RWPE2 (cell line): Measurements from ENCODE around the gene CDH26.

ENCODE experiments used
- ATAC-seq: fragments of 200-7000 bp; cut with Tn5 transposase; 3 replicates; pipeline ENCODE4 v1.9.1; 2021; ENCODE audit warnings: low read depth
- DNase-seq: peaks from one replicate; pipeline ENCODE4 v3.0.0-alpha.2; 2020; ENCODE audit warnings: low spot score
- H3K27ac ChIP-seq: fragments of 450-650 bp; 2 replicates; pipeline ENCODE4 v1.5.1; 2017; ENCODE audit warnings: mild to moderate bottlenecking; ENCODE audit not compliant: poor library complexity, severe bottlenecking
- H3K27me3 ChIP-seq: fragments of 250-450 bp; sonication (Bioruptor Pico); 2 replicates; pipeline ENCODE4 v1.5.1; 2021; ENCODE audit warnings: mild to moderate bottlenecking, moderate library complexity; ENCODE audit not compliant: insufficient read depth, poor library complexity, severe bottlenecking
- H3K36me3 ChIP-seq: fragments of 250-450 bp; sonication (Bioruptor Pico); 2 replicates; pipeline ENCODE4 v1.5.1; 2020; ENCODE audit warnings: low read depth, mild to moderate bottlenecking, moderate library complexity
- H3K4me1 ChIP-seq: fragments of 250-450 bp; sonication (Bioruptor Pico); 2 replicates; pipeline ENCODE4 v1.5.1; 2021; ENCODE audit warnings: mild to moderate bottlenecking, moderate library complexity; ENCODE audit not compliant: insufficient read depth, poor library complexity, severe bottlenecking
- H3K4me3 ChIP-seq: fragments of 250-450 bp; sonication (Bioruptor Pico); 2 replicates; pipeline ENCODE4 v1.5.1; 2021; ENCODE audit warnings: mild to moderate bottlenecking, moderate library complexity; ENCODE audit not compliant: severe bottlenecking
- H3K9me3 ChIP-seq: fragments of 250-450 bp; sonication (Bioruptor Pico); 2 replicates; pipeline ENCODE4 v1.5.1; 2021; ENCODE audit warnings: mild to moderate bottlenecking, moderate library complexity; ENCODE audit not compliant: severe bottlenecking
- TF ChIP-seq, protein P1 (sequence below): fragments of 450-650 bp; IDR thresholded peaks from one replicate; pipeline ENCODE4 v1.5.1; 2017; ENCODE audit warnings: mild to moderate bottlenecking, moderate library complexity; ENCODE audit not compliant: poor library complexity, severe bottlenecking

Gene CDH26

DNA sequence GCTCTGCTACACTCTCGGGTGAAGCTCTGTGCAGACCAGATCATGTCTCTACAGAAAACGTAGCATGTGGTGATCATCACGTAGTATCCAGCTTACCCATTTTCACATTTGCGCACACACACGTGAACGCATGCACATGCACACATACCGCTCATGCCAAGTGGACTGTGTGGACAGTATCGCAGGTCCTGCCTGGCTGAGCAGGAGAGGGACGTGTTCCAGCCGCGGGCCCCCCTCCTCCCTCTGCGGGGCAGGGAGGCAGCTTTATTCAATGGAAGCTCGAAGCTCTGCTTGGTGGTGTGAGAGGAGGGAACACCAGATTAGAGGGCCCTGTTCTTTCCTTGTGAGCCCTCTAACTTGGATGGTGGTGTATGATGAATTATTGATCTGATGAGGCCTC, 51.1 kb downstream of the CDH26 start:
- no peaks in the 10 kb centered on the region for H3K27me3 ChIP-seq
- TF ChIP-seq, protein P1, sequence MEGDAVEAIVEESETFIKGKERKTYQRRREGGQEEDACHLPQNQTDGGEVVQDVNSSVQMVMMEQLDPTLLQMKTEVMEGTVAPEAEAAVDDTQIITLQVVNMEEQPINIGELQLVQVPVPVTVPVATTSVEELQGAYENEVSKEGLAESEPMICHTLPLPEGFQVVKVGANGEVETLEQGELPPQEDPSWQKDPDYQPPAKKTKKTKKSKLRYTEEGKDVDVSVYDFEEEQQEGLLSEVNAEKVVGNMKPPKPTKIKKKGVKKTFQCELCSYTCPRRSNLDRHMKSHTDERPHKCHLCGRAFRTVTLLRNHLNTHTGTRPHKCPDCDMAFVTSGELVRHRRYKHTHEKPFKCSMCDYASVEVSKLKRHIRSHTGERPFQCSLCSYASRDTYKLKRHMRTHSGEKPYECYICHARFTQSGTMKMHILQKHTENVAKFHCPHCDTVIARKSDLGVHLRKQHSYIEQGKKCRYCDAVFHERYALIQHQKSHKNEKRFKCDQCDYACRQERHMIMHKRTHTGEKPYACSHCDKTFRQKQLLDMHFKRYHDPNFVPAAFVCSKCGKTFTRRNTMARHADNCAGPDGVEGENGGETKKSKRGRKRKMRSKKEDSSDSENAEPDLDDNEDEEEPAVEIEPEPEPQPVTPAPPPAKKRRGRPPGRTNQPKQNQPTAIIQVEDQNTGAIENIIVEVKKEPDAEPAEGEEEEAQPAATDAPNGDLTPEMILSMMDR, result no peak

DNA sequence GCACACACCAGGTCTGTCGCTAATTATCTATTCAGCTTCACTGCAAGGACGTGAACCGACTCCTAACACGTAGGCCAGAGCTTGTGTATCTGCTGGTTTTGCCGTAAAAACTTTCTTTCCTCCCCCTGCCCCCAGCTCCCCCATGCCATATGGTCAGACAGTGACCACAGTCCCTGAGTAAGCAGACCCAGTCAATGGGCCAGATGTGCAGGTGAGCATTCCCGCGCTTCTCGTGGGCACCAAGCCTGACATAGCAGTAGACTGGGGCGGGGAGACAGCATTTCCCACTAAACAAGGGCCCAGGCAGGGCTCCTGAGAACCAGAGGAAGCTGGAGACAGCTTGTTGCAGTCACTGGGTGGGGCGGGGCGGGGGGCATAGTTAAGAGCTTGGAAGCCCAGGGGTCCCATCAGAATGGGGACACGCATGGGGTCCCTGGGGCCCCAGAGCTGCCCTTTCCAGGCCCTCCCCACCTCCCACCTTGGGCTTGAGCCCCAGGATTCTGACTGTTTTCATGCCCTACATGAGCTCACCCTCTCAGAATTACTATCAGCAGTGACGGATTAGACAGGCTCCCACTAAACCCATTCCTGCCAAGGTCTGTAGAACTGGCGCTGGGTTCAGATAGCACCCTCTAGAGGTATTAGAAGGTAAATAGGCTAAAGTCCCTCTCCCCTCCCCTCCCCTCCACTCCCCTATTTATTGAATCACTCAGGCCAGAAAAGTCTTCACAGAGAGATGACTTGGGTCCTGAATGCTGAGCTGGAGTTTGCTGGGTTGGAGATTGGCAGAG, 51.8 kb downstream of the CDH26 start:
- TF ChIP-seq, protein P1, result peak; percentile 41

More for the DNA sequence above, 51.1 kb downstream of the CDH26 start:
- ATAC-seq (no peak), DNase-seq (no peak)
- Histone ChIP-seq H3K27ac (no peak overlapping the region), H3K4me3 (no peak overlapping the region), H3K9me3 (no peaks in the 10 kb centered on the region), H3K4me1 (peaks cover 15% of the 10 kb centered on the region), H3K36me3 (no peaks in the 10 kb centered on the region)

DNA sequence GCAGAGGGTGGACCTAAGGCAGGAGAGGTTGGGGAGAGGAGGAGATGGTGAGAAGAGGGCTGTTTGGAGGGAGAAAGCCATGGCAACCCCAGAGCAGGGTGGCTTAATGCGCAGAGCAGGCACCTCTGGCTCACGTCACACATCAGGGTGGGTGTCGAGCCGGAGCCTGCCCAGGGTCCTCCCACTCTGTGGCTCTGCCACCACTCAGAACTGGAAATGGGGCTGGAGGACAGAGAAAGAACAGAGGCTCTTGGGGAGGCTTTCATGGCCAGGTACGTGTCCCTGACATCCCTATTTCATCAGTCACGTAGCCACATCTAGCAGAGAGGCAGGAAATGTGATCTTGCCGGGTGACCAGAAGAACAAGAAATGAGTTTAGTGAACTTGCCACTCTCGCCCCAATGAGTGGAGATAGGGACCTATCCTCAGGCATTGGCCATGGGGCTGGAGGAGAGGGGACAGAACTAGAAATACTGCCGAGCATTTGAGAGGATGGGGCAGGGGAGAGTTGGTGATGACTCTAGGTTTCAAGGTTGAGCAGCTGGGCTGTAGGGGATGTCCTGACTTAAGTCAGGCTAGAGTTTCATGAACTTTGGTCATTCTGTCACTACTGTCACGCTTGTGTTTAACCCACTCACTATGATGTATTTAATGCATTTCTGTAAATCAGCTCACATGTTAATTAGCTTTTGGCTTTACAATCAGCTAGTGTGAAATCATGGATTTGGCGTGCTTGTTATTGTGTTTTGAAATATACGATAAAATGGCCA, 52.7 kb downstream of the CDH26 start:
- H3K4me1 ChIP-seq, result peaks cover 15% of the 10 kb centered on the region
- TF ChIP-seq, protein P1, result no peak
- no peak overlapping the region for H3K27ac ChIP-seq
- no peaks in the 10 kb centered on the region for H3K9me3 ChIP-seq
- ATAC-seq (no peak; the same call in 2 of the 3 replicates), DNase-seq (no peak)
- no peaks in the 10 kb centered on the region for H3K36me3 ChIP-seq
- H3K4me3 ChIP-seq, result no peak overlapping the region
- H3K27me3 ChIP-seq, result no peaks in the 10 kb centered on the region

More for the DNA sequence above, 51.8 kb downstream of the CDH26 start:
- Histone ChIP-seq H3K4me1 (peaks cover 15% of the 10 kb centered on the region), H3K9me3 (no peaks in the 10 kb centered on the region), H3K27me3 (no peaks in the 10 kb centered on the region), H3K27ac (no peak overlapping the region), H3K36me3 (no peaks in the 10 kb centered on the region), H3K4me3 (no peak overlapping the region)
- DNase-seq, result no peak
- peak; percentile 6; the same call in 1 of the 3 replicates for ATAC-seq

DNA sequence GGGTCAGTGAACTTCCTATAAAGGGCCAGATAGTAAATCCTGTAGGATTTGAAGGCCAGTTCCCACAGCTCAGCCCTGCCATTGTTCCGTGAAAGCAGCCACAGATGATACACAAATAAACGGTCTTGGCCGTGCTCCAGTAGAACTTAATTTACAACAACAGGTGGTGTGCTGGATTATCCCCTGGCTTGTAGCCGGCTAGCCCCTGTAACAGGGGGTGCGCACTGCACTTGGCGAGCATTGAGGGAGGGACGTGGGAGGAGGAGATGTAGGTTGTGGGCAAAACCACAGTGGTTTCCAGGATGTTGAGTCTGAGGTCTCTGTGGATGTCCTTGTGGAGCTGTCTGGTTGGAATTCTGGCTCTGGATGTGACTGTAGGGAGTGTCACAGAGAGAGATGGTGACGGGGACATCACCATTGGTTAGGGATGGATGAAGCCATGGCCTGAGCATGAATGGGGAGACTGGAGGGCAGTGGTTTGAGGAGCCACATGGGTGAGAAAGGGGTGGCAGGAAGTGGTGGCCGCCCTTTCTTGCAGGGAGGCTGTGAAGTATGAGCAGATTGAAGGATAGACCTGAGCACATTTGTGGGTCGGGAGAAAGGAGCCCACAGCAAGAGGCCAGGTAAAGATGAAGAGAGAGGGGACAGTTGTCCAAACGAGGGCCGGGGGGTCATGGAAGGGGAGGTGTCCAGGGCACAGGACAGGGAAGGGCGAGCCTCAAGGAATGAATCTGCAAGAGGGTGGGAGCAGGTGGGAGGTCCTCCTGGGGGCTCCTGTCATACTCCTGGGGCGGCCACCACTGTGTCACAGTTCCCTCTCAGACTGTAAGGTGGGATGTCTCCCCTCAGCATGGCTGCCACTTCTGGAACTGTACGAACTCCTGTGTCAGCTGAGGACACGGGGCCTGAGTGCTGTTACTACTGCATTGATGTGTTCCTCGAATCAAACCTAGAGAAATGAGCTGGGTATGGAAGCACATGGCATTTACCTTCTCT, 53.6 kb downstream of the CDH26 start:
- Histone ChIP-seq H3K4me1 (peaks cover 15% of the 10 kb centered on the region), H3K27ac (no peak overlapping the region), H3K9me3 (no peaks in the 10 kb centered on the region), H3K27me3 (no peaks in the 10 kb centered on the region), H3K4me3 (no peak overlapping the region), H3K36me3 (no peaks in the 10 kb centered on the region)
- DNase-seq, result no peak
- TF ChIP-seq, protein P1, result no peak
- ATAC-seq, result no peak
